Endometrium (tissue), 2 donors: ENCODE measurements around the gene MYOF.
A peak's percentile ranks its signal among the peaks of the same experiment; 100 is the strongest.

ENCODE experiments used
- FAIRE-seq: peaks from 2 replicates; lab custom pipeline; 2012; peaks lifted over from hg19 to GRCh38; lab: Jason Lieb, UNC
- donor health status: control.
- donor health status: control.

MYOF gene

GRCh38 chr10:93482145-93482834 is at the start of gene MYOF:
Gene MYOF (minus strand): TSS chr10:93482334. CDS start chr10:93482194, 140 bp downstream.
- FAIRE-seq = peak; percentile 50

GRCh38 chr10:93518531-93518930 is 36.4 kb upstream of the MYOF start:
- no peak for FAIRE-seq

- FAIRE-seq = no peak
Observed at GRCh38 chr10:93516006-93516380, 33.9 kb upstream of the MYOF start.

GRCh38 chr10:93515071-93516005 is 33.2 kb upstream of the MYOF start:
- no peak for FAIRE-seq

GRCh38 chr10:93514521-93514920 is 32.4 kb upstream of the MYOF start:
- FAIRE-seq = no peak

GRCh38 chr10:93513091-93513490 is 31.0 kb upstream of the MYOF start:
- no peak for FAIRE-seq

- no peak for FAIRE-seq
Observed at GRCh38 chr10:93512565-93512964, 30.4 kb upstream of the MYOF start.

GRCh38 chr10:93509816-93510215 is 27.7 kb upstream of the MYOF start:
- no peak for FAIRE-seq

- no peak for FAIRE-seq
Observed at GRCh38 chr10:93505075-93505474, 22.9 kb upstream of the MYOF start.

GRCh38 chr10:93503075-93503474 is 20.9 kb upstream of the MYOF start:
- no peak for FAIRE-seq

- FAIRE-seq = no peak
Observed at GRCh38 chr10:93501650-93502049, 19.5 kb upstream of the MYOF start.

- no peak for FAIRE-seq
Observed at GRCh38 chr10:93498166-93498565, 16.0 kb upstream of the MYOF start.

GRCh38 chr10:93496322-93497041 is 14.3 kb upstream of the MYOF start, which contains the start of gene CEP55:
Gene CEP55 (plus strand): TSS chr10:93496612. CDS start chr10:93500052, 3,440 bp downstream.
- FAIRE-seq = peak; percentile 12

- FAIRE-seq = no peak
Observed at GRCh38 chr10:93495654-93496321, 13.7 kb upstream of the MYOF start.

GRCh38 chr10:93494494-93494893 is 12.4 kb upstream of the MYOF start:
- FAIRE-seq = no peak

GRCh38 chr10:93493162-93493561 is 11.0 kb upstream of the MYOF start:
- FAIRE-seq = no peak

- FAIRE-seq = no peak
Observed at GRCh38 chr10:93491602-93492121, 9.5 kb upstream of the MYOF start.

- no peak for FAIRE-seq
Observed at GRCh38 chr10:93488956-93489528, 6.9 kb upstream of the MYOF start.

- no peak for FAIRE-seq
Observed at GRCh38 chr10:93485690-93486089, 3.6 kb upstream of the MYOF start.

- FAIRE-seq = no peak
Observed at GRCh38 chr10:93481637-93482144, 443 bp downstream of the MYOF start.

- no peak for FAIRE-seq
Observed at GRCh38 chr10:93478873-93479272, 3.3 kb downstream of the MYOF start.
